Ectodermal cell (in vitro differentiated cells): ENCODE measurements around the gene SLC38A5. TPM values are rescaled to one million over a fixed set of nuclear protein-coding genes. Genes with fewer than 3 reads are reported as not detected.
"Not testable (repeated sequence)": the region's sequence is repeated elsewhere in the genome, so short reads cannot be mapped to it uniquely, and the experiment has no call there.

ENCODE experiments used
- H3K27ac ChIP-seq: 2 replicates; pipeline ENCODE4 v1.7.0; 2013; ENCODE audit warnings: mild to moderate bottlenecking, low read depth, low read length; ENCODE audit not compliant: insufficient read depth, poor library complexity, severe bottlenecking
- H3K27me3 ChIP-seq: 2 replicates; pipeline ENCODE4 v1.7.0; 2013; ENCODE audit warnings: mild to moderate bottlenecking, low read length; ENCODE audit not compliant: insufficient read depth, control insufficient read depth, poor library complexity, severe bottlenecking
- H3K36me3 ChIP-seq: one replicate; pipeline ENCODE4 v1.7.0; 2013; ENCODE audit warnings: low read length; ENCODE audit not compliant: control insufficient read depth, insufficient read depth
- H3K4me1 ChIP-seq: one replicate; pipeline ENCODE4 v1.7.0; 2013; ENCODE audit warnings: low read length; ENCODE audit not compliant: control insufficient read depth, insufficient read depth
- H3K4me3 ChIP-seq: 2 replicates; pipeline ENCODE4 v1.7.0; 2013; ENCODE audit warnings: low read depth, low read length, control low read depth; ENCODE audit not compliant: insufficient read depth
- H3K9me3 ChIP-seq: 2 replicates; pipeline ENCODE4 v1.7.0; 2013; ENCODE audit warnings: mild to moderate bottlenecking, low read length, moderate library complexity; ENCODE audit not compliant: control insufficient read depth
- WGBS, 2 experiments: methylation state at CpG; one replicate each; pipeline ENCODE4 v1.1.7; 2013; ENCODE audit warnings: missing lambda C conversion rate in 2 of 2; 5-methylcytosine and 5-hydroxymethylcytosine counted together
- polyA plus RNA-seq, 4 experiments: library from polyadenylated mRNA; stranded (reverse); fragments of 50-300 nt; gene quantifications; one replicate each; pipeline ENCODE4 v1.2.3, GENCODE V29; 2013

The SLC38A5 gene
- polyA plus RNA-seq (2013, experiment 1 of 4), result 11.6 TPM
- 14.1 TPM for polyA plus RNA-seq (2013, experiment 2 of 4)
- 7.0 TPM for polyA plus RNA-seq (2013, experiment 3 of 4)
- polyA plus RNA-seq (2013, experiment 4 of 4), result 8.9 TPM

- no peaks in the 10 kb centered on the region for H3K9me3 ChIP-seq
- no peak within 1 kb of the TSS for H3K27ac ChIP-seq
- H3K4me3 ChIP-seq, result peak within 1 kb of the TSS; percentile 23
- H3K36me3 ChIP-seq, result no peaks in the 10 kb centered on the region
- WGBS, 2 experiments, result 92% methylated on average over 18 of the region's 18 CpGs
- H3K4me1 ChIP-seq, result peaks cover 23% of the 10 kb centered on the region
- no peaks in the 10 kb centered on the region for H3K27me3 ChIP-seq
Measured at GRCh38 chrX:48470110-48470832, at the start of gene SLC38A5. SLC38A5 (minus strand) TSS chrX:48470260; CDS start chrX:48467924, 2,336 bp downstream.

- not testable (repeated sequence) for H3K27ac ChIP-seq, H3K36me3 ChIP-seq, H3K9me3 ChIP-seq, H3K4me3 ChIP-seq, H3K27me3 ChIP-seq, H3K4me1 ChIP-seq
- 87 to 90% methylated on average over 4 of the region's 4 CpGs for WGBS, 2 experiments
Measured at GRCh38 chrX:48519481-48519880, 49.4 kb upstream of the SLC38A5 start.

- H3K27ac ChIP-seq, result no peak overlapping the region
- 94% methylated on average over 5 of the region's 5 CpGs for WGBS, 2 experiments
- no peaks in the 10 kb centered on the region for H3K9me3 ChIP-seq
- no peak overlapping the region for H3K4me3 ChIP-seq
- no peaks in the 10 kb centered on the region for H3K4me1 ChIP-seq
- no peaks in the 10 kb centered on the region for H3K36me3 ChIP-seq
- H3K27me3 ChIP-seq, result no peaks in the 10 kb centered on the region
Measured at GRCh38 chrX:48516987-48517386, 46.9 kb upstream of the SLC38A5 start.

GRCh38 chrX:48516285-48516684 is 46.2 kb upstream of the SLC38A5 start:
- 90 to 93% methylated on average over 10 of the region's 10 CpGs for WGBS, 2 experiments
- Histone ChIP-seq H3K9me3 (no peaks in the 10 kb centered on the region), H3K36me3 (no peaks in the 10 kb centered on the region)

GRCh38 chrX:48515842-48516241 is 45.8 kb upstream of the SLC38A5 start:
- 93 to 97% methylated on average over 9 to 10 of the region's 10 CpGs for WGBS, 2 experiments
- H3K4me1 ChIP-seq, result no peaks in the 10 kb centered on the region
- H3K9me3 ChIP-seq, result no peaks in the 10 kb centered on the region
- H3K27me3 ChIP-seq, result no peaks in the 10 kb centered on the region
- H3K36me3 ChIP-seq, result no peaks in the 10 kb centered on the region
- no peak overlapping the region for H3K27ac ChIP-seq
- H3K4me3 ChIP-seq, result no peak overlapping the region

More at GRCh38 chrX:48516285-48516684, 46.2 kb upstream of the SLC38A5 start:
- H3K4me3 ChIP-seq, result no peak overlapping the region
- H3K4me1 ChIP-seq, result no peaks in the 10 kb centered on the region
- no peaks in the 10 kb centered on the region for H3K27me3 ChIP-seq
- no peak overlapping the region for H3K27ac ChIP-seq

GRCh38 chrX:48514868-48515460 is 44.9 kb upstream of the SLC38A5 start:
- no peaks in the 10 kb centered on the region for H3K9me3 ChIP-seq
- no peaks in the 10 kb centered on the region for H3K27me3 ChIP-seq
- WGBS, 2 experiments, result 94 to 95% methylated on average over 9 of the region's 9 CpGs
- no peaks in the 10 kb centered on the region for H3K36me3 ChIP-seq
- H3K4me1 ChIP-seq, result no peaks in the 10 kb centered on the region
- no peak overlapping the region for H3K27ac ChIP-seq
- H3K4me3 ChIP-seq, result no peak overlapping the region

GRCh38 chrX:48514126-48514806 is 44.2 kb upstream of the SLC38A5 start:
- 93 to 96% methylated on average over 16 of the region's 16 CpGs for WGBS, 2 experiments
- H3K27me3 ChIP-seq, result no peaks in the 10 kb centered on the region
- H3K4me1 ChIP-seq, result no peaks in the 10 kb centered on the region
- H3K4me3 ChIP-seq, result no peak overlapping the region
- H3K9me3 ChIP-seq, result no peaks in the 10 kb centered on the region
- no peaks in the 10 kb centered on the region for H3K36me3 ChIP-seq
- H3K27ac ChIP-seq, result no peak overlapping the region

GRCh38 chrX:48513670-48514069 is 43.6 kb upstream of the SLC38A5 start:
- Histone ChIP-seq H3K9me3 (no peaks in the 10 kb centered on the region), H3K27me3 (no peaks in the 10 kb centered on the region), H3K27ac (no peak overlapping the region), H3K4me3 (no peak overlapping the region), H3K36me3 (no peaks in the 10 kb centered on the region), H3K4me1 (no peaks in the 10 kb centered on the region)
- WGBS, 2 experiments, result 83 to 97% methylated on average over 4 of the region's 4 CpGs

GRCh38 chrX:48512371-48512935 is 42.4 kb upstream of the SLC38A5 start:
- Histone ChIP-seq H3K9me3 (no peaks in the 10 kb centered on the region), H3K4me3 (no peak overlapping the region), H3K36me3 (no peaks in the 10 kb centered on the region), H3K4me1 (no peaks in the 10 kb centered on the region), H3K27me3 (no peaks in the 10 kb centered on the region), H3K27ac (no peak overlapping the region)
- WGBS, 2 experiments, result 94 to 96% methylated on average over 20 of the region's 20 CpGs

GRCh38 chrX:48511560-48511959 is 41.5 kb upstream of the SLC38A5 start:
- Histone ChIP-seq H3K4me3 (no peak overlapping the region), H3K27ac (no peak overlapping the region), H3K9me3 (no peaks in the 10 kb centered on the region), H3K36me3 (no peaks in the 10 kb centered on the region), H3K27me3 (no peaks in the 10 kb centered on the region), H3K4me1 (no peaks in the 10 kb centered on the region)
- 74 to 78% methylated on average over 4 of the region's 4 CpGs for WGBS, 2 experiments
